Epithelial cell of esophagus (primary cell): ENCODE results near the gene GINS1.
A peak's percentile ranks its signal among the peaks of the same experiment; 100 is the strongest.

Experiments
- DNase-seq: peaks from one replicate; pipeline ENCODE4 v3.0.0; 2010; ENCODE audit warnings: low read depth
- H3K4me3 ChIP-seq: 2 replicates; pipeline ENCODE4 v1.5.1; 2011; ENCODE audit warnings: mild to moderate bottlenecking, low read length, control low read depth
- CTCF ChIP-seq: IDR thresholded peaks from 2 replicates; pipeline ENCODE4 v1.5.1; 2011; ENCODE audit warnings: low read depth, mild to moderate bottlenecking, low read length, control low read depth, inconsistent platforms; ENCODE audit not compliant: insufficient read depth; ENCODE audit errors: missing control alignments

The GINS1 gene

GRCh38 chr20:25453035-25453810 lies 45.8 kb downstream of the GINS1 start:
- no peak overlapping the region for H3K4me3 ChIP-seq
- DNase-seq = peak; percentile 74
- TF ChIP-seq CTCF = no peak

- TF ChIP-seq CTCF = no peak
- no peak for DNase-seq
- H3K4me3 ChIP-seq = no peak overlapping the region
These were observed 46.9 kb downstream of the GINS1 start for GRCh38 chr20:25454153-25454900.

GRCh38 chr20:25457886-25458680 lies 50.6 kb downstream of the GINS1 start:
- TF ChIP-seq CTCF = no peak
- DNase-seq = no peak
- no peak overlapping the region for H3K4me3 ChIP-seq

GRCh38 chr20:25459111-25459830 lies 51.8 kb downstream of the GINS1 start:
- TF ChIP-seq CTCF = no peak
- no peak for DNase-seq
- no peak overlapping the region for H3K4me3 ChIP-seq

GRCh38 chr20:25459916-25460535 lies 52.6 kb downstream of the GINS1 start:
- no peak for DNase-seq
- no peak overlapping the region for H3K4me3 ChIP-seq
- TF ChIP-seq CTCF = no peak
